ENCODE results near the gene SIRPA.

The SIRPA gene

DNA sequence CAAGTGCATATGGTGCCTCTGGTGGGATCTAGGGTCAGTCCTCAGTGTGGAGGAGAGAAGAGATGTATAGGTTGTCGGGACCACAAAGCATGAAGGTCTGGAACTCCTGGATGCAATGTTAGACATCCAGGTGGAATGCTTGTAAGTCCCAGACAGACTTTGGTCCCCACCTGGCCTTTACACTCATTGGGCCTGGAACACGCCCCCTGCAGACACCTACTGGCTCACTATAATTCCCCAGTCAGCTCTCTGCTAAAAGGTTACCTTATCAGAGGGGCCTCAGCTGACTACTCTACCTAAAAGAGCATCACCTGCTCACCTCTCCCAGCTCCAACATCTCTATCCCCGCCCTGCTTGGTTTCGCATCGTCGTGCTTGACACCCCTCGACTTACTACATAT is 41.7 kb upstream of the SIRPA start:
- TF ChIP-seq SPI1 (IDR thresholded peaks at IDR 0.05; ENCODE audit: borderline replicate concordance, low read depth) (no peak), GABPA (IDR thresholded peaks at IDR 0.05; ENCODE audit: low read depth) (no peak), POLR2AphosphoS5 (IDR thresholded peaks at IDR 0.05; ENCODE audit: low read depth) (no peak)
- TF ChIP-seq, protein P1, sequence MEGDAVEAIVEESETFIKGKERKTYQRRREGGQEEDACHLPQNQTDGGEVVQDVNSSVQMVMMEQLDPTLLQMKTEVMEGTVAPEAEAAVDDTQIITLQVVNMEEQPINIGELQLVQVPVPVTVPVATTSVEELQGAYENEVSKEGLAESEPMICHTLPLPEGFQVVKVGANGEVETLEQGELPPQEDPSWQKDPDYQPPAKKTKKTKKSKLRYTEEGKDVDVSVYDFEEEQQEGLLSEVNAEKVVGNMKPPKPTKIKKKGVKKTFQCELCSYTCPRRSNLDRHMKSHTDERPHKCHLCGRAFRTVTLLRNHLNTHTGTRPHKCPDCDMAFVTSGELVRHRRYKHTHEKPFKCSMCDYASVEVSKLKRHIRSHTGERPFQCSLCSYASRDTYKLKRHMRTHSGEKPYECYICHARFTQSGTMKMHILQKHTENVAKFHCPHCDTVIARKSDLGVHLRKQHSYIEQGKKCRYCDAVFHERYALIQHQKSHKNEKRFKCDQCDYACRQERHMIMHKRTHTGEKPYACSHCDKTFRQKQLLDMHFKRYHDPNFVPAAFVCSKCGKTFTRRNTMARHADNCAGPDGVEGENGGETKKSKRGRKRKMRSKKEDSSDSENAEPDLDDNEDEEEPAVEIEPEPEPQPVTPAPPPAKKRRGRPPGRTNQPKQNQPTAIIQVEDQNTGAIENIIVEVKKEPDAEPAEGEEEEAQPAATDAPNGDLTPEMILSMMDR (IDR thresholded peaks at IDR 0.05; ENCODE audit: insufficient read depth, low read length): no peak
- TF ChIP-seq, protein P2, sequence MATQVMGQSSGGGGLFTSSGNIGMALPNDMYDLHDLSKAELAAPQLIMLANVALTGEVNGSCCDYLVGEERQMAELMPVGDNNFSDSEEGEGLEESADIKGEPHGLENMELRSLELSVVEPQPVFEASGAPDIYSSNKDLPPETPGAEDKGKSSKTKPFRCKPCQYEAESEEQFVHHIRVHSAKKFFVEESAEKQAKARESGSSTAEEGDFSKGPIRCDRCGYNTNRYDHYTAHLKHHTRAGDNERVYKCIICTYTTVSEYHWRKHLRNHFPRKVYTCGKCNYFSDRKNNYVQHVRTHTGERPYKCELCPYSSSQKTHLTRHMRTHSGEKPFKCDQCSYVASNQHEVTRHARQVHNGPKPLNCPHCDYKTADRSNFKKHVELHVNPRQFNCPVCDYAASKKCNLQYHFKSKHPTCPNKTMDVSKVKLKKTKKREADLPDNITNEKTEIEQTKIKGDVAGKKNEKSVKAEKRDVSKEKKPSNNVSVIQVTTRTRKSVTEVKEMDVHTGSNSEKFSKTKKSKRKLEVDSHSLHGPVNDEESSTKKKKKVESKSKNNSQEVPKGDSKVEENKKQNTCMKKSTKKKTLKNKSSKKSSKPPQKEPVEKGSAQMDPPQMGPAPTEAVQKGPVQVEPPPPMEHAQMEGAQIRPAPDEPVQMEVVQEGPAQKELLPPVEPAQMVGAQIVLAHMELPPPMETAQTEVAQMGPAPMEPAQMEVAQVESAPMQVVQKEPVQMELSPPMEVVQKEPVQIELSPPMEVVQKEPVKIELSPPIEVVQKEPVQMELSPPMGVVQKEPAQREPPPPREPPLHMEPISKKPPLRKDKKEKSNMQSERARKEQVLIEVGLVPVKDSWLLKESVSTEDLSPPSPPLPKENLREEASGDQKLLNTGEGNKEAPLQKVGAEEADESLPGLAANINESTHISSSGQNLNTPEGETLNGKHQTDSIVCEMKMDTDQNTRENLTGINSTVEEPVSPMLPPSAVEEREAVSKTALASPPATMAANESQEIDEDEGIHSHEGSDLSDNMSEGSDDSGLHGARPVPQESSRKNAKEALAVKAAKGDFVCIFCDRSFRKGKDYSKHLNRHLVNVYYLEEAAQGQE (IDR thresholded peaks at IDR 0.05; ENCODE audit: insufficient replicate concordance, low read depth): no peak
- no peaks in the 10 kb centered on the region for H3K27me3 ChIP-seq (ENCODE audit: insufficient read depth, poor library complexity, severe bottlenecking)

DNA sequence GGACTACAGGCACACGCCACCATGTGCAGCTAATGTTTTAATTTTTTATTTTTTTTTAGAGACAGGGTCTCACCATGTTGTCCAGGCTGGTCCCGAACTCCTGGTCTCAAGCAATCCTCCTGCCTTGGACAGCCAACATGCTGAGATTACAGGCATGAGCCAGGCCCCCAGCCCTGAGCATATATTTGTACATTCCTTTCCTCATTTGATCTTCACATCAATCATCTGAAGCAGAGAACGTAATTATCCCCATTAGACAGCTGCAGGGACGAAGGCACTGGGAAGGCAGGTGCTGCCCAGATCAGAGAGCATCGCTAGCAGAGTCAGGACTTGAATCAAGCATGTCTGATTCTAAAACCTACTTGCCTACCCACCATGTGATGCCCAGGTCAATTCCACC is 41.0 kb upstream of the SIRPA start:
- Histone ChIP-seq H3K27me3 (ENCODE audit: insufficient read depth, poor library complexity, severe bottlenecking) (no peaks in the 10 kb centered on the region), H3K27ac (replicated peaks) (no peak overlapping the region), H3K4me3 (replicated peaks; ENCODE audit: insufficient read depth, low read length) (no peak overlapping the region)
- TF ChIP-seq GABPA (IDR thresholded peaks at IDR 0.05; ENCODE audit: low read depth) (no peak), SPI1 (IDR thresholded peaks at IDR 0.05; ENCODE audit: borderline replicate concordance, low read depth) (no peak), POLR2AphosphoS5 (IDR thresholded peaks at IDR 0.05; ENCODE audit: low read depth) (no peak)
- TF ChIP-seq, protein P1 (IDR thresholded peaks at IDR 0.05; ENCODE audit: insufficient read depth, low read length): no peak
- TF ChIP-seq, protein P2 (IDR thresholded peaks at IDR 0.05; ENCODE audit: insufficient replicate concordance, low read depth): no peak
- no peak for DNase-seq (ENCODE audit: low read depth in 1 of 2, low spot score in 1 of 2)

More for the DNA sequence above, 41.7 kb upstream of the SIRPA start:
- Histone ChIP-seq H3K27ac (replicated peaks) (no peak overlapping the region; the same call in 1 of the 2 replicates), H3K4me3 (replicated peaks; ENCODE audit: insufficient read depth, low read length) (no peak overlapping the region)
- no peak for DNase-seq (ENCODE audit: low read depth in 1 of 2, low spot score in 1 of 2)

DNA sequence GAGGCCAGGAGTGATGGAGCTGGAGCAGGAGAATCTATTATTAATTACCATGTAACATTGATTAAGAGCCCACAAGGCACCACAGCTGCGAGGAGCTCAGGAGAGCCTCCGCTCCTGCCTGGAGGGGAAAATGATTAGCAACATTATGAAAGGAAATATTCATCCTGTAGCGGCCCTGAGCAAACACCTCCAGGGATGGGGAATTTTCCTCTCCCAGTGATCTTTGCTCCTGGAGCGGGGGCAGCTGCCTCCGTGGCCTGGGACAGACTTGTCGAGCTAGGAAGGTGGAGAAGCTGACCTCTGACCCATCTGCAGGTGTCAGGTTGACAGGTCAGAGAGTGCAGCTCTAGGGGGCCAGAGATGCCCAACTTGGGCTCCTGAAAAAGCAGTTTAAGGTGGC is 40.1 kb upstream of the SIRPA start:
- no peaks in the 10 kb centered on the region for H3K27me3 ChIP-seq (ENCODE audit: insufficient read depth, poor library complexity, severe bottlenecking)
- TF ChIP-seq, protein P1 (IDR thresholded peaks at IDR 0.05; ENCODE audit: insufficient read depth, low read length): no peak
- no peak for TF ChIP-seq GABPA (IDR thresholded peaks at IDR 0.05; ENCODE audit: low read depth)
- H3K4me3 ChIP-seq (replicated peaks; ENCODE audit: insufficient read depth, low read length): no peak overlapping the region
- DNase-seq (ENCODE audit: low read depth in 1 of 2, low spot score in 1 of 2): no peak
- no peak overlapping the region for H3K27ac ChIP-seq (replicated peaks)

DNA sequence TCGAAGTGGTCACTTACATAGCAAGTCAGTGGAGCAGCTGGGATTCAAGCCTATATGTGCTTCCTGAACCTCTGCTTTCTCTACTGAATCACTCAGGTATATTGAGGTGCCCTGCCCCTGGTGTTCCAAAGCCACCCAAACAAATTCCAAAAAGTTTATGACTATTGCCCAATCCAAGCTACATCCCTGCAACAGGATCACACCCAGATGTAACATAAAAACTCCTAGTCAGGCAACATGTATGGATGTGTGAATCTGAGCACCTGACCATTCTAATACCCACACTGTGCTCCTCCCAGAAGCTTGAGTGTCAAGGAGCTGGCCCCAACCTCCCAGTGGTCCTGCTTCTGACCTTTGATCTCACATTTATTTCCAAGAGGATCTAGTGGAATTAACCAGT is 39.5 kb upstream of the SIRPA start:
- TF ChIP-seq, protein P2 (IDR thresholded peaks at IDR 0.05; ENCODE audit: insufficient replicate concordance, low read depth): no peak

More for the DNA sequence above, 39.5 kb upstream of the SIRPA start:
- no peak overlapping the region for H3K27ac ChIP-seq (replicated peaks)
- no peaks in the 10 kb centered on the region for H3K27me3 ChIP-seq (ENCODE audit: insufficient read depth, poor library complexity, severe bottlenecking)
- DNase-seq (ENCODE audit: low read depth in 1 of 2, low spot score in 1 of 2): no peak
- H3K4me3 ChIP-seq (replicated peaks; ENCODE audit: insufficient read depth, low read length): no peak overlapping the region

Data from HL-60 (cell line).